HG02852 (cell line): Measurements from ENCODE around the gene RTP1.
"Not testable (repeated sequence)": the region's sequence is repeated elsewhere in the genome, so short reads cannot be mapped to it uniquely, and the experiment has no call there.

ENCODE experiments used
- ATAC-seq: cut with Tn5 transposase; IDR thresholded peaks from one replicate; pipeline ENCODE4 v1.9.1; 2021; ENCODE audit warnings: mild to moderate bottlenecking, moderate library complexity; ENCODE audit not compliant: unreplicated experiment

Gene RTP1

GRCh38 chr3:187237741-187238140, 40.5 kb downstream of the RTP1 start:
- ATAC-seq: no peak

GRCh38 chr3:187238239-187238638, 41.0 kb downstream of the RTP1 start:
- no peak for ATAC-seq

- not testable (repeated sequence) for ATAC-seq
These were observed 41.5 kb downstream of the RTP1 start for GRCh38 chr3:187238835-187239234.

- no peak for ATAC-seq
These were observed 45.1 kb downstream of the RTP1 start for GRCh38 chr3:187242435-187242834.

DNA sequence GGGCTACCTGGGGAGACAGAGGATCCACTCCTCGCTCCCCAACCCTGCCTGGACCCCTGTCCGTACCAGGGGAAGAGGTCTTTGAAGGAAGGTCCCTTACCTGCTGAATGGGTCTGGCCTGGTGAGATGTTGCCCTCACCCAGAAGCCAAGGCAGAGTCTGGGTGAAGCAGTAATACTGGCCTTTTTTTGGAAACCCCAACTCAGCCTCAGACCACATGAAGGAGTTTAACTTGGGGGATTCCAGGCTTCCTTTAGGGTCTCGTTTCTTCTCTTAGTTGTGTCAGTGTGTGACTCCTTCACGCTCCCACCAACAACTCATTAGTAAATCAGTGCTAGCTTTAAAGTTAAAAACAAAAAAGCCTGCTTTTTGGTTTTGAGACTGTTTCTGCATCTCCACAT, 45.6 kb downstream of the RTP1 start:
- no peak for ATAC-seq

- ATAC-seq: no peak
These were observed 46.7 kb downstream of the RTP1 start for GRCh38 chr3:187243933-187244524.

DNA sequence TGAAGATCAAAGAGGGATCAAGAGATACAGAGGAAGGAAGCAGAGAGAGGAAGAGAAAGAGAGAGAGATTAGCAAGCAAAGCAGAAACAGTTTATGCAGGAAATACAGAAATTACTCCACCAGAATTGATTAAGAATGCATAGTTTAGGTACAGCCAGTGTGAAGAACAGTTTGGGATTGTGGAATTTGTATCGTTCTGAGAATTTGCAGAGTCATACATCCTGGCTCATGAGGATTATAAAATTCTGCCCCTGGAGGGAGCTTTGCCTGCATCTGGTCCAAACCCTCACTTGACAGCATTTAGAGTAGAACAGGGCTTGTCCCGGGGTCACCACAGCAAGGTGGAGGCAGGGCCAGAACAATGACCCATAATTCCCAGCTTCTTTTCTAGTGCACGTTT, 50.1 kb downstream of the RTP1 start:
- ATAC-seq: no peak
